Activated T-helper 1 cell treated with anti-CD3 and anti-CD28 coated beads, Interleukin-12 subunit alpha, Interleukin-12 subunit beta, Interleukin-2, Interleukin-4 antibody, amounts not matched to agents 30 ng/mL and 10 ng/mL and 1 ng/mL, durations not matched to agents 14 hours and 24 hours and 36 hours (primary cell): Measurements from ENCODE around the gene TDRD1. TPM values are rescaled to one million over a fixed set of nuclear protein-coding genes. Genes with fewer than 3 reads are reported as not detected.

ENCODE experiments used
- DNase-seq: peaks from one replicate; pipeline ENCODE4 v3.0.0; 2021; ENCODE audit warnings: low spot score
- H3K27ac Mint-ChIP-seq: one replicate; pipeline ENCODE4 v1.8.0; 2021; ENCODE audit warnings: mild to moderate bottlenecking, mixed read lengths
- H3K27me3 Mint-ChIP-seq: one replicate; pipeline ENCODE4 v1.8.0; 2022; ENCODE audit warnings: mild to moderate bottlenecking, moderate library complexity, mixed read lengths; ENCODE audit not compliant: insufficient read depth
- H3K36me3 Mint-ChIP-seq: one replicate; pipeline ENCODE4 v1.8.0; 2021; ENCODE audit warnings: low read depth, mixed read lengths
- H3K4me1 Mint-ChIP-seq: one replicate; pipeline ENCODE4 v1.8.0; 2021; ENCODE audit warnings: low read depth, mixed read lengths
- H3K4me3 Mint-ChIP-seq: one replicate; pipeline ENCODE4 v1.8.0; 2021; ENCODE audit warnings: mild to moderate bottlenecking, moderate library complexity, mixed read lengths
- H3K9me3 Mint-ChIP-seq: one replicate; pipeline ENCODE4 v1.8.0; 2021; ENCODE audit warnings: mixed read lengths
- intact Hi-C: fragments of 100-400 bp; cut with micrococcal nuclease; formaldehyde crosslinking; loops from one replicate; pipeline ENCODE4 v1.15.1; 2024
- total RNA-seq: library from RNA; stranded (reverse); gene quantifications from 2 replicates; pipeline ENCODE4 v1.2.3, GENCODE V29; 2022

Gene TDRD1
- total RNA-seq, 1 donor from 2014 or later = 0.13 TPM

DNA sequence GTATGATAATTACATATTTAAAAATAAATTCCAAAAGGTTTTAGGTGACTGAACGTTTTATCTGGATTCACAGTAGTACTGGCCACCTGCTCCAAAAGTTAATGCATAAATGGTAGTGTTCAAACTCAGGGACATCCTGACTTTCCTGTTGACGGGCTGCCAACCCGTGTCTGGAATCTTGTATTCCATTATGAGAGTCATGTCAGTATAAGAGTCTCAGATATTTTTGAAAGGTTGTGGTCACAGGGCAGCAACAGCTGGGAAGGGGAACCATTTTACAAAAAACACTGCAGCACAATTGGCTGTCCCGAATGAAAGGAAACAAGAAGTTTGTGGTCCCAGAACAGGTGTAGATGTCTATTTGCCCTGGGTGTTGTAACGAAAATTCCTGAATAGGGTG lies 2.8 kb downstream of the TDRD1 start:
- Mint-ChIP-seq H3K4me3 (no peak overlapping the region), H3K27ac (no peak overlapping the region), H3K4me1 (no peaks in the 10 kb centered on the region), H3K36me3 (no peaks in the 10 kb centered on the region), H3K27me3 (peaks cover 12% of the 10 kb centered on the region), H3K9me3 (no peaks in the 10 kb centered on the region)
- intact Hi-C loops = no loop called here
- no peak for DNase-seq

DNA sequence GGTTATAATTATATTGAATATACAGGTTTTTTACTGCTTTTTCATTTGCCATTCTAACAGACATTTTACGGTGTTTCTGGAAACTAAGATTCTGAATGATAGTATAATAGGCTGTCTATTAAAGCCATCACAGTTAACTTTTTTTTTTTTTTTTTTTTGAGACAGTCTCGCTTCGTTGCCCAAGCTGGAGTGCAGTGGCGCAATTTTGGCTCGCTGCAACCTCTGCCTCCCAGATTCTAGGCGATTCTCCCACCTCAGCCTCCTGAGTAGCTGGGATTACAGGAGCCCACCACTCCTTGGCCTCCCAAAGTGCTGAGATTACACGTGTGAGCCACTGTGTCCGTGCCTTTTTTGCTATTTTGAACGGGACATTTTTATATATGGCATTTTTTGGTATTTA lies 4.4 kb downstream of the TDRD1 start:
- no peak overlapping the region for H3K4me3 Mint-ChIP-seq
- DNase-seq = no peak
- H3K4me1 Mint-ChIP-seq = no peaks in the 10 kb centered on the region
- H3K27me3 Mint-ChIP-seq = peaks cover 18% of the 10 kb centered on the region
- no peak overlapping the region for H3K27ac Mint-ChIP-seq
- no peaks in the 10 kb centered on the region for H3K36me3 Mint-ChIP-seq
- intact Hi-C loops = no loop called here
- H3K9me3 Mint-ChIP-seq = no peaks in the 10 kb centered on the region

DNA sequence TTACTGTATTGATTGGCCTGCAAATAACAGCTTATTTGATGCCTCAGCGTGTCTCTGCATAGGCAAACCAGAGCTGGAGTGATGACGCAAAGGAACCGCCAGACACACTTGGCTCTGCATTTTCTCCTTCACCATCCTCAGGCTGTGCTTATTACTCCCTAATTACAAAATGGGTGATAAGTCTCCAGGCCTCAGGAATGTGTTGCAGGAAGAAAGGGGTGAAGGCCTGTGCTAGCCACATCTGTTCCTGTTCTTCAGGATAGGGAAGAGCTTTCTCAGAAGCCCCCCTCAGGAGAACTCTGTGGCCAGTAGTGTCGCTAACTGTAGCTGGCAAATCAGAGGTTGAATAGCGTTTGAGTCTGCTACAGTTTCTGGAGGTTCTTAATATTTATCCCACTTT lies 5.1 kb downstream of the TDRD1 start:
- Mint-ChIP-seq H3K36me3 (no peaks in the 10 kb centered on the region), H3K9me3 (no peaks in the 10 kb centered on the region), H3K27me3 (peaks cover 22% of the 10 kb centered on the region), H3K4me3 (no peak overlapping the region), H3K27ac (no peak overlapping the region), H3K4me1 (no peaks in the 10 kb centered on the region)
- DNase-seq = no peak
- intact Hi-C loops = no loop called here

DNA sequence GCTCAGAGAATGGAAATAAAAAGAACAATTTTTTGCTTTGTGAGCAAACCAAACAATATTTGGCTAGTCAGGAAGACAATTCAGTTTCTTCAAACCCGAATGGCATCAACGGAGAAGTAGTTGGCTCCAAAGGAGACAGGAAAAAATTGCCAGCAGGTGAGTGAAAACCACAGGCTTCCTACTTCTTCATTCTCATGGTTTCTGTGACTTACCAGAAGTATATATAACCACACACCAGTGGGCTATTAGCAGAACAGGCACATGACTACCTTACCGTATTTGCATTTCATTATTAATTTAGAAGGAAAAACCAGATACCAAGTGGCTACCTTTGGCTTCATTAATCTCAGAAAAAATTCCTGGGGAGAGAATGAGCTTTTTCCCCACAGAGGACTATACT lies 8.8 kb downstream of the TDRD1 start:
- no peak overlapping the region for H3K27ac Mint-ChIP-seq
- no peaks in the 10 kb centered on the region for H3K4me1 Mint-ChIP-seq
- no peaks in the 10 kb centered on the region for H3K9me3 Mint-ChIP-seq
- H3K4me3 Mint-ChIP-seq = no peak overlapping the region
- H3K36me3 Mint-ChIP-seq = no peaks in the 10 kb centered on the region
- DNase-seq = no peak
- intact Hi-C loops = no loop called here
- H3K27me3 Mint-ChIP-seq = peaks cover 36% of the 10 kb centered on the region

DNA sequence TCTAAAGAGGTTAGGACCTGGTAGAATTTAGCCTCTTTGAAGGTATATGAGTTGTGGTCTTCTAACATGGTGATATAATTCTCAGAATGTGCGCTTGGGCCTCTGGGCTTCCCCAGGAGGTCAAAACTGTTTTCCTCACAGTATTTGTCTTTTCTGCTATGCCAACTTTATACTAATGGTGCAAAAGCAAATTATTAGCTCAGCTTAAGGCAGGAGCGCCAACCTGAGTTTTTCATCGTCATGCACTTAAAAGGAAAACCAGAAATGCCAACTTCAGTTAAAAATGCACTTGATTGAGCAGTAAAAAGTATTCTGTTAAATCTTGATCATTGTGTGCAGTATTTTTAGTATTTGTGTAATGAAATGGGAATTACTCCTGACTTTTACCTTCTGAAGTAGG lies 9.7 kb downstream of the TDRD1 start:
- no peak for DNase-seq
- no peaks in the 10 kb centered on the region for H3K36me3 Mint-ChIP-seq
- no peaks in the 10 kb centered on the region for H3K4me1 Mint-ChIP-seq
- no peaks in the 10 kb centered on the region for H3K9me3 Mint-ChIP-seq
- intact Hi-C loops = no loop called here
- H3K4me3 Mint-ChIP-seq = no peak overlapping the region
- H3K27me3 Mint-ChIP-seq = peaks cover 32% of the 10 kb centered on the region
- no peak overlapping the region for H3K27ac Mint-ChIP-seq

DNA sequence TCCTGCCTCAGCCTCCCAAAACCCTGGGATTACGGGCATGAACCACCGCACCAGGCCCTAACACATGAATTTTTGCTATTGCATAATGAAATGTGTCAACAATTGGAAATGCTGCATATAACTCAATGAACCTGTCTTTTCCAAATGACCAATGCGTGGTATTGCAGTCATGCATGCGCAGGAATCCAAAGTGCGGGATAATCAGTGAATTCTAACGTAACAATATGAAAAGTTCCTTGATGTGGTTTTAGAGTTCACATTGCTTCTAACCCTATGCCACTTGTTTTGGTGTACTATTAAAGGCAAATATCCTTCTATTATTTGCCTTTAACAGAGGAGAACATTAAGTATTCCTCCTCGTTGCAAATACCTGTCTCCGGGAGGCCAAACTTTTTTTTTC lies 10.5 kb downstream of the TDRD1 start:
- H3K27me3 Mint-ChIP-seq = peaks cover 38% of the 10 kb centered on the region
- no peaks in the 10 kb centered on the region for H3K36me3 Mint-ChIP-seq
- no peak for DNase-seq
- H3K4me1 Mint-ChIP-seq = peaks cover under 1% of the 10 kb centered on the region
- intact Hi-C loops = no loop called here
- H3K4me3 Mint-ChIP-seq = no peak overlapping the region
- H3K9me3 Mint-ChIP-seq = no peaks in the 10 kb centered on the region
- H3K27ac Mint-ChIP-seq = no peak overlapping the region

DNA sequence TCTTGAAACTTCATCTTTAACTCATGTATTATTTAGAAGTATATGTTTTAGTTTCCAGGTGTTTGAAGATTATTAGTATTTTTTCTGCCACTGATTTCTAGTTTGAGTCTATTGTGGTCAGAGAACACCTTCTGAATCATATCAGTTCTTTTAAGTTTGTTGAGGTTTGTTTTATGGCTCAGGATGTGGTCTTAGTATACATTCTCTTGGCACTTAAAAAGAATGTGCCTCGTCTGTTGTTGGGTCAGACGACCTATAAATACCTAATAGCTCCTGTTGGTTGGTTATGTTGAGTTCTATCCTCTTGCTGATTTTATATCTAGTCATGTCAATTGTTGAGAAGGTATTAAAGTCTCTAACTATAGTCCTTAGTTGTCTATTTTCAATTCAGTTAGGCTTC lies 15.9 kb downstream of the TDRD1 start:
- Mint-ChIP-seq H3K36me3 (no peaks in the 10 kb centered on the region), H3K4me1 (peaks cover 13% of the 10 kb centered on the region), H3K27ac (no peak overlapping the region), H3K27me3 (peaks cover 51% of the 10 kb centered on the region), H3K4me3 (no peak overlapping the region), H3K9me3 (no peaks in the 10 kb centered on the region)
- intact Hi-C loops = no loop called here
- DNase-seq = no peak

DNA sequence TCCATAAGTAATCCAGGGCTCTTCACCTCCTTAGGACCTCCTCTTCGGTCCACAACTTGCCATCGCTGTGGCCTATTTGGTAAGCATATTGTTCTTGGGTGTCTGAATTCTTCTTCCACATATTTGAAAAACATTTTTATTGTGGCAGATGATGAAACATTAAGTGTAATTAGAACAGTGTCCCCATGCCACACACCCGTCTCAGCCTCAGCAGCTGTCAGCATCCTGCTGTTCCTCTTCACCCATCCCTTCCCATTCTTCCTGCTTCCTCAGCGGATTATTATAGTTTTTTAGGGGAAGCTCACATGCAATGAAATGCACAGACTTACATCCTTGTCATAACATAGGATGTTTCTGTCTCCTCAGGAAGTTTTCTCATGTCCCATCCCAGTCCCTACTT lies 20.1 kb downstream of the TDRD1 start:
- peaks cover 58% of the 10 kb centered on the region for H3K27me3 Mint-ChIP-seq
- peaks cover 13% of the 10 kb centered on the region for H3K4me1 Mint-ChIP-seq
- H3K9me3 Mint-ChIP-seq = no peaks in the 10 kb centered on the region
- DNase-seq = no peak
- intact Hi-C loops = no loop called here
- no peak overlapping the region for H3K27ac Mint-ChIP-seq
- H3K36me3 Mint-ChIP-seq = no peaks in the 10 kb centered on the region
- H3K4me3 Mint-ChIP-seq = no peak overlapping the region

DNA sequence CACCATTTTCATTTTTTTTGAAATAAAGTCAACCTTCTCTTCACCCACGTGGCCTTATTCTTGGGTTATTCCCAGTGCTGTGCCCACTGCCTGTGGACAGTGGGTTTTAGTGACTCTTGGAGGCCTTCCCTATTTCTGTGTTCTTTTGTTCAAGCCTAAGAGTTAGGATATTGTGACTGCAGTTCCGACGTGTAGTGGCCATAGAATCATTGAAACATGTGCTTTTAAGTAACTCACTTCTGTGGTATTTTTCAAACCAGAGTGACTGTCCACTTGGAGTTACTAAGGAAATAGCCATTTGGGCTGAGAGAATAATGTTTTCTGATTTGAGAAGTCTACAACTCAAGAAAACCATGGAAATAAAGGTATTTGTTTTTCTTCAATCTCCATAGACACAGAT lies 23.7 kb downstream of the TDRD1 start:
- intact Hi-C loops = no loop called here
- Mint-ChIP-seq H3K27me3 (peaks cover 31% of the 10 kb centered on the region), H3K36me3 (no peaks in the 10 kb centered on the region)

DNA sequence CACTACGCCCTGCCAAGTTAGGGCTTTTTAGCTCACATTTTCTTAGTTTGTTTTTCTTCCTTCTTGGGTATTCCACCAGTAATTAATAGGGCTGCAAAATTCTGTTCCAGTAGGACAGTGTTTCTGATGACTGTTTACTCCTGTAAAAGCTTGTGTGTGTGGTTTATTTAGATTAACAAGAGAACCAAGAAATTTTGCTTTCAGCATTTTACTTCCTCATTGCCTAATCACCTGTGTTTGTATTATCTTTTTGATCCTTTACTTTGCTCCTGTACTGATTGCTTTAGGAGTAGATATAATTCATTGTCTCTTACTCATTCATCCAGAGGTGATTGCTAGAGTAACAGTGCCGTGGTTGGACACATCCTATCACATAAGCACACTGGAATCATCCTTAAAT lies 27.7 kb downstream of the TDRD1 start:
- no peaks in the 10 kb centered on the region for H3K4me1 Mint-ChIP-seq

More for the DNA sequence above, 23.7 kb downstream of the TDRD1 start:
- Mint-ChIP-seq H3K27ac (no peak overlapping the region), H3K9me3 (no peaks in the 10 kb centered on the region), H3K4me3 (no peak overlapping the region), H3K4me1 (no peaks in the 10 kb centered on the region)
- DNase-seq = no peak

DNA sequence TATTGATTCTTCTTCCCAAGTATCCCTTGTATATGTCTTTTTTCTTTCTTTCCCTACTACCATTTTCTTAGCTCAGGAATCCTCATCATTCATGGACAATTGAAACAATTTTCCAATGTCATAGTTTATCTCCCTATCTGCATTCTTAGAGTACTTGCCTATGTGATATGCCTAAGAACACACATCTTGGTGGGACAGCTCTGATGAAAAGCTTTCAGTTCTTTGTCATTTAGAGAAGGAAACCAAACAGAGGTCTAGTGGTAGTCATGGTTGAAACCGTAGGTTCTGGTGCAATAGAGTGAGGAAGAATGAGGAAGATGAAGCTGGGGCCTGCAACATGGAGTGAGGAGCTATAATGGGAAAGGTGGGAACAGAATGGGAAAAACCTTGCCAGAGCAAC lies 28.2 kb downstream of the TDRD1 start:
- DNase-seq = no peak

More for the DNA sequence above, 27.7 kb downstream of the TDRD1 start:
- Mint-ChIP-seq H3K27me3 (peaks cover 21% of the 10 kb centered on the region), H3K9me3 (no peaks in the 10 kb centered on the region), H3K36me3 (no peaks in the 10 kb centered on the region), H3K4me3 (no peak overlapping the region), H3K27ac (no peak overlapping the region)
- intact Hi-C loops = no loop called here
- no peak for DNase-seq

DNA sequence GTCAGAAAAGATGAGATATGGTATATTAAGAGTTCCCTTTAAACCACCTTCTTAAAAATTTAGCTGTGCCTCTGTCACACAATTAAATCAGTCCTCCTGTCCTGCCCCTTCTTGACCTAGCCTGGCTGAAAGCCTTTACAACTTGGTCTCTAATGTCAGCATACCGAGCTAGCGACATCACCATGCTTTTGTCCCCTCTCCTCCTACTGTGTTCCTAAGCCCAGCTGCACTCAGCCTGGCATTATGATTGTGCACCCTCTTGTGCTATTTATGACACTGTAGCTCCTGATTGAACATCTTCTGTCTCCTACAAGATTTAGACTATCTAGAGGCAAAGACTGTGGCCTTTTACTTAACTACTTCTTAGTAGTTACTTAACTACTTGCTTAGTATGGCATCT lies 29.2 kb downstream of the TDRD1 start:
- no peak overlapping the region for H3K4me3 Mint-ChIP-seq
- DNase-seq = no peak
- no peaks in the 10 kb centered on the region for H3K4me1 Mint-ChIP-seq
- H3K36me3 Mint-ChIP-seq = no peaks in the 10 kb centered on the region
- H3K27ac Mint-ChIP-seq = no peak overlapping the region
- H3K27me3 Mint-ChIP-seq = peaks cover 17% of the 10 kb centered on the region
- intact Hi-C loops = no loop called here
- no peaks in the 10 kb centered on the region for H3K9me3 Mint-ChIP-seq

More for the DNA sequence above, 28.2 kb downstream of the TDRD1 start:
- Mint-ChIP-seq H3K27ac (no peak overlapping the region), H3K4me1 (no peaks in the 10 kb centered on the region), H3K27me3 (peaks cover 20% of the 10 kb centered on the region), H3K9me3 (no peaks in the 10 kb centered on the region), H3K4me3 (no peak overlapping the region), H3K36me3 (no peaks in the 10 kb centered on the region)
- intact Hi-C loops = no loop called here

DNA sequence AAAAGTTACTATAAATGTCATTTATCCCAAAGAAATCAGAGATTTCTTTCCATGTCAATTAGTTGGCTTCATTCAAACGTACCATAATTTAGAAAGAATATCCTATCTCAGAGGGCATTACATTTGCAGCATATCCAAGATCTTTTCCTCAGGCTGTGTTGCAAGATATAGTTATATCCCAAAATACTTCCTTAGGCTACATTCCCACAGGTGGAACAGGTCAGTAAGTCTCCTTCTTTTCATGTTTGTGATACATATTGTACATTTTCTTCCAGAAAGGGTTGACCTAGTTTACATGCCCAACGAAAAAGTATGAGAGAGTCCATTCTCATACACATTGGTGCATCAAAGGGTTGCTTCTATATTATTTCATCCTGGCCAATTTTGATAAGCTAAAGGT lies 33.0 kb downstream of the TDRD1 start:
- Mint-ChIP-seq H3K27me3 (peaks cover 24% of the 10 kb centered on the region), H3K4me3 (no peak overlapping the region), H3K27ac (no peak overlapping the region), H3K4me1 (no peaks in the 10 kb centered on the region), H3K9me3 (no peaks in the 10 kb centered on the region), H3K36me3 (no peaks in the 10 kb centered on the region)
- intact Hi-C loops = no loop called here
- DNase-seq = no peak

DNA sequence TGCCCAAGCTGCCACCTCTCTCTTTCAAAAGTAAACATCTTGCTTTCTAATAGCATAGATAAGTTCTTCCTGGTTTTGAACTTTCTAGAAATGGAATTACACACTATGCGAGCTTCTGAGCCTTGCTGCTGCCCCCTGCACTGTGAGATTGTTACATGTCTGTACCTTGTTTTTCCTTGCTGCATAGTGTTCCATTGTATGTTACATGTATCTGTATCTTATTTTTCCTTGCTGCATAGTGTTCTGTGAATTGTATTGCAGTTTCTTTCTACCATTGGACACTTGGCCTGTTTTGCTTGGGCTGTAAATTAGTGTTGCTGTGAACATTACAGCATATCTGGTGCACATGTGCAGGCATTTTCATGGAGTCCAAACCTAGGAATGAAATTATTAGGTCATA lies 35.9 kb downstream of the TDRD1 start:
- no peaks in the 10 kb centered on the region for H3K36me3 Mint-ChIP-seq
- H3K9me3 Mint-ChIP-seq = no peaks in the 10 kb centered on the region
- H3K4me3 Mint-ChIP-seq = no peak overlapping the region
- no peak for DNase-seq
- H3K27me3 Mint-ChIP-seq = peaks cover 31% of the 10 kb centered on the region
- intact Hi-C loops = no loop called here
- H3K27ac Mint-ChIP-seq = no peak overlapping the region
- no peaks in the 10 kb centered on the region for H3K4me1 Mint-ChIP-seq
